Loucy (cell line): ENCODE results near the gene SEMA3D.

Source experiments
- H2AFZ ChIP-seq: fragments of 200-600 bp; sonication (generic); 2 replicates; pipeline ENCODE4 v1.6.0; 2016; ENCODE audit warnings: antibody characterized with exemption, mild to moderate bottlenecking, low read length, moderate library complexity
- H3F3A ChIP-seq: fragments of 200-600 bp; 2 replicates; pipeline ENCODE4 v1.6.0; 2016; ENCODE audit warnings: antibody characterized with exemption, low read depth, mild to moderate bottlenecking
- H3K27me3 ChIP-seq: fragments of 200-600 bp; sonication (generic); 2 replicates; pipeline ENCODE4 v1.6.1; 2014; ENCODE audit warnings: low read length, mild to moderate bottlenecking; ENCODE audit not compliant: insufficient read depth, poor library complexity, severe bottlenecking
- H3K36me3 ChIP-seq: fragments of 200-600 bp; sonication (generic); 2 replicates; pipeline ENCODE4 v1.6.1; 2016; ENCODE audit warnings: low read length; ENCODE audit not compliant: insufficient read depth
- H3K4me1 ChIP-seq: fragments of 200-600 bp; sonication (generic); 2 replicates; pipeline ENCODE4 v1.5.1; 2014; ENCODE audit warnings: low read length, mild to moderate bottlenecking; ENCODE audit not compliant: insufficient read depth, poor library complexity, severe bottlenecking
- H3K4me2 ChIP-seq: fragments of 200-600 bp; sonication (generic); 2 replicates; pipeline ENCODE4 v1.6.0; 2014; ENCODE audit warnings: antibody characterized with exemption, low read length, low read depth, mild to moderate bottlenecking; ENCODE audit not compliant: poor library complexity, severe bottlenecking
- H3K4me3 ChIP-seq: fragments of 200-600 bp; sonication (generic); 2 replicates; pipeline ENCODE4 v1.5.1; 2014; ENCODE audit warnings: low read length, mild to moderate bottlenecking, mixed read lengths; ENCODE audit not compliant: poor library complexity, severe bottlenecking
- H3K79me2 ChIP-seq: fragments of 200-600 bp; sonication (generic); 2 replicates; pipeline ENCODE4 v1.6.1; 2014; ENCODE audit warnings: low read length; ENCODE audit not compliant: insufficient read depth
- H3K9ac ChIP-seq: fragments of 200-600 bp; sonication (generic); 2 replicates; pipeline ENCODE4 v1.6.0; 2014; ENCODE audit warnings: mild to moderate bottlenecking, low read depth, low read length, moderate library complexity; ENCODE audit not compliant: poor library complexity, severe bottlenecking
- H3K9me2 ChIP-seq: fragments of 200-600 bp; sonication (generic); replicated peaks from 2 replicates; pipeline ENCODE4 v1.6.1; 2016; ENCODE audit warnings: low read depth, low read length, mixed read lengths
- H3K9me3 ChIP-seq: fragments of 200-600 bp; sonication (generic); 2 replicates; pipeline ENCODE4 v1.6.1; 2014; ENCODE audit warnings: mild to moderate bottlenecking, antibody characterized with exemption, low read length, low read depth; ENCODE audit not compliant: insufficient read depth
- H4K20me1 ChIP-seq: fragments of 200-600 bp; sonication (generic); 2 replicates; pipeline ENCODE4 v1.6.0; 2014; ENCODE audit warnings: antibody characterized with exemption, low read length, mild to moderate bottlenecking; ENCODE audit not compliant: insufficient read depth, poor library complexity, severe bottlenecking
- CTCF ChIP-seq: fragments of 200-600 bp; sonication (generic); conservative IDR thresholded peaks from 2 replicates; pipeline ENCODE4 v1.5.1; 2014; ENCODE audit warnings: mild to moderate bottlenecking, antibody characterized with exemption, low read length
- EZH2phosphoT487 ChIP-seq: fragments of 200-600 bp; IDR thresholded peaks from 2 replicates; pipeline ENCODE4 v1.6.1; 2018; ENCODE audit warnings: antibody characterized with exemption, mild to moderate bottlenecking, moderate library complexity, borderline replicate concordance

The SEMA3D gene

GRCh38 chr7:85060696-85061095 lies 126.2 kb downstream of the SEMA3D start:
- Histone ChIP-seq H3K4me1 (no peaks in the 10 kb centered on the region), H3K4me3 (no peak overlapping the region), H3K9ac (no peak overlapping the region), H3K27me3 (no peaks in the 10 kb centered on the region), H3F3A (no peaks in the 10 kb centered on the region), H2AFZ (no peak overlapping the region), H4K20me1 (no peaks in the 10 kb centered on the region), H3K36me3 (no peaks in the 10 kb centered on the region), H3K79me2 (no peaks in the 10 kb centered on the region), H3K9me2 (no peaks in the 10 kb centered on the region), H3K9me3 (no peaks in the 10 kb centered on the region), H3K4me2 (no peak overlapping the region)
- TF ChIP-seq EZH2phosphoT487 (no peak), CTCF (no peak)

DNA sequence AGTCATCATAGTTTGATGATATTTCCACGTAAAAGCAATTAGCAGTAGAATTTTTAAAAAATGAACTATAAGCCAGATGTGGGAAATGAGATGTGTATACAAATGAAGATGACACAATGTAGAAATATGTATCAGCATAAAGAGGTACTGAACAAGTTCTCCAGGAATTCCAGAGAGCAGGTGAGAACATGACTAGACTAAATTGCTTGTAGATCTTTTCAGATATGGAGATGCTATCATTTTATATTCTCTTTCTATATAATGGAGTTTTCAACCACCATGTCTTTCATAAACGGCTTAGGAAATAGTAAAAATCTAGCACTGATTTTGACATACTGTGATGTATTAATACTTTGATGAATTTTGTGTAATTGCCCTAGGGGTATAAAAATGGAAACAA lies 130.9 kb downstream of the SEMA3D start:
- Histone ChIP-seq H3K9me3 (no peaks in the 10 kb centered on the region), H3K4me3 (no peak overlapping the region)

DNA sequence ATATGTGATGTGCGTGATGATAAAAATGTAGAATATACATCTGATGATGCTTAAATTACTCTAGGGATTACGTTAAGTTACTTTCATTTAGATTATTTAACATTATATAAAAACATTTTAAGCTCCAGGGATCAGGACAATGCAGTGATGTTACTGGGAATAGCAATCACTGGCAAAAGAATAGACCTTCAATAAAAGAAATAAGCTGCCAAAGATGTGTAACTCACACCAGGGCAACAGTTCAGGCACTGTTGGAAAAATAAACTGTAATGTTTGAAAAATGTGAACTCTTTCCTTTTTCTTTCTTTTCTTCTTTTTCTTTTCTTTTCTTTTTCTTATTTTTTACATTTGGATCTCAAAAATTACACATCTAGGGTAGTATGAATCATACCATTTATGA lies 131.7 kb downstream of the SEMA3D start:
- H3K9me3 ChIP-seq: no peaks in the 10 kb centered on the region

More for the DNA sequence above, 130.9 kb downstream of the SEMA3D start:
- no peaks in the 10 kb centered on the region for H3F3A ChIP-seq
- H4K20me1 ChIP-seq: no peaks in the 10 kb centered on the region
- H3K9me2 ChIP-seq: no peaks in the 10 kb centered on the region
- H3K4me2 ChIP-seq: no peak overlapping the region
- H3K9ac ChIP-seq: no peak overlapping the region
- no peaks in the 10 kb centered on the region for H3K27me3 ChIP-seq
- no peak overlapping the region for H2AFZ ChIP-seq
- TF ChIP-seq EZH2phosphoT487 (no peak), CTCF (no peak)
- no peaks in the 10 kb centered on the region for H3K79me2 ChIP-seq
- no peaks in the 10 kb centered on the region for H3K36me3 ChIP-seq
- no peaks in the 10 kb centered on the region for H3K4me1 ChIP-seq

More for the DNA sequence above, 131.7 kb downstream of the SEMA3D start:
- no peak for TF ChIP-seq CTCF
- no peak for TF ChIP-seq EZH2phosphoT487
- H3K9ac ChIP-seq: no peak overlapping the region
- no peak overlapping the region for H3K4me2 ChIP-seq
- H2AFZ ChIP-seq: no peak overlapping the region
- H3K4me3 ChIP-seq: no peak overlapping the region
- H4K20me1 ChIP-seq: no peaks in the 10 kb centered on the region
- no peaks in the 10 kb centered on the region for H3K27me3 ChIP-seq
- no peaks in the 10 kb centered on the region for H3K36me3 ChIP-seq
- no peaks in the 10 kb centered on the region for H3K79me2 ChIP-seq
- no peaks in the 10 kb centered on the region for H3K4me1 ChIP-seq
- H3F3A ChIP-seq: no peaks in the 10 kb centered on the region
- H3K9me2 ChIP-seq: no peaks in the 10 kb centered on the region
